ENCODE data around the gene GRWD1. TPM values are rescaled to one million over a fixed set of nuclear protein-coding genes. Genes with fewer than 3 reads are reported as not detected.

Gene GRWD1
- total RNA-seq, 1 donor from 2014 or later, result 31.9 TPM

DNA sequence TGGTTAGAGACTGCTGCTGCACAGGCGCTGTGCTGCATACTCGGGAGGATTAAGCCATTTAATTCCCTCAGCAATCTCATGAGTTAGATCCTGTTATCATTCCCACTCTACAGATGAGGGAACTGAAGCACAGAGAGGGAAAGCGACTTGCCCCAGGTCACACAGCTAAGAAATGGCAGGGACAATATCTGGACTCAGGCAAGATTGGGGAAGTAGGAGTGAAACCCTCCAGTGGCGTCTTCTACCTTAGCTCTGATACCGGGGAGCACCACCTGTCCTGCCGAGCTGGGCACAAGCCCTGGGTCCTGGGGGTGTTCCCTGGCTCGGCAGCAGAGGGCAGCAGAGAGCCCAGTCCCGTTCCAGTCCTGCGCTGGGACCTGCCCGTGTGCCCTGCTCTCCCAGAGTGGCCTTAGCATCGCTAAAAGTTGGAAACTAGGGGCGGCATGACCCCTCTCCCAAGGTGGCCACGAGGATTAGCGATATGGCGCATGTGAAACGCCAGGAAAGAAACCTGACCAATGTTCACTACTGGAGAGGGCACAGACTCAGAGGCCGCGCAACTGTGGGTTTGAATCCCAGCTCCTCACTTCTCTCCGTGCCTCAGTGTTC is 43.9 kb downstream of the GRWD1 start:
- TF ChIP-seq, protein P1, sequence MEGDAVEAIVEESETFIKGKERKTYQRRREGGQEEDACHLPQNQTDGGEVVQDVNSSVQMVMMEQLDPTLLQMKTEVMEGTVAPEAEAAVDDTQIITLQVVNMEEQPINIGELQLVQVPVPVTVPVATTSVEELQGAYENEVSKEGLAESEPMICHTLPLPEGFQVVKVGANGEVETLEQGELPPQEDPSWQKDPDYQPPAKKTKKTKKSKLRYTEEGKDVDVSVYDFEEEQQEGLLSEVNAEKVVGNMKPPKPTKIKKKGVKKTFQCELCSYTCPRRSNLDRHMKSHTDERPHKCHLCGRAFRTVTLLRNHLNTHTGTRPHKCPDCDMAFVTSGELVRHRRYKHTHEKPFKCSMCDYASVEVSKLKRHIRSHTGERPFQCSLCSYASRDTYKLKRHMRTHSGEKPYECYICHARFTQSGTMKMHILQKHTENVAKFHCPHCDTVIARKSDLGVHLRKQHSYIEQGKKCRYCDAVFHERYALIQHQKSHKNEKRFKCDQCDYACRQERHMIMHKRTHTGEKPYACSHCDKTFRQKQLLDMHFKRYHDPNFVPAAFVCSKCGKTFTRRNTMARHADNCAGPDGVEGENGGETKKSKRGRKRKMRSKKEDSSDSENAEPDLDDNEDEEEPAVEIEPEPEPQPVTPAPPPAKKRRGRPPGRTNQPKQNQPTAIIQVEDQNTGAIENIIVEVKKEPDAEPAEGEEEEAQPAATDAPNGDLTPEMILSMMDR (IDR thresholded peaks at IDR 0.05; ENCODE audit: insufficient read depth, low read length, severe bottlenecking), result peak; percentile 98
- no peaks in the 10 kb centered on the region for H3K27me3 ChIP-seq (ENCODE audit: control insufficient read depth, insufficient read depth, low read length)
- DNase-seq (ENCODE audit: low read depth) (peak; percentile 55), FAIRE-seq (no peak)
- no peaks in the 10 kb centered on the region for H3K36me3 ChIP-seq (ENCODE audit: control insufficient read depth, insufficient read depth, low read length)
- H3K4me3 ChIP-seq (ENCODE audit: low read depth, low read length), result no peak overlapping the region

DNA sequence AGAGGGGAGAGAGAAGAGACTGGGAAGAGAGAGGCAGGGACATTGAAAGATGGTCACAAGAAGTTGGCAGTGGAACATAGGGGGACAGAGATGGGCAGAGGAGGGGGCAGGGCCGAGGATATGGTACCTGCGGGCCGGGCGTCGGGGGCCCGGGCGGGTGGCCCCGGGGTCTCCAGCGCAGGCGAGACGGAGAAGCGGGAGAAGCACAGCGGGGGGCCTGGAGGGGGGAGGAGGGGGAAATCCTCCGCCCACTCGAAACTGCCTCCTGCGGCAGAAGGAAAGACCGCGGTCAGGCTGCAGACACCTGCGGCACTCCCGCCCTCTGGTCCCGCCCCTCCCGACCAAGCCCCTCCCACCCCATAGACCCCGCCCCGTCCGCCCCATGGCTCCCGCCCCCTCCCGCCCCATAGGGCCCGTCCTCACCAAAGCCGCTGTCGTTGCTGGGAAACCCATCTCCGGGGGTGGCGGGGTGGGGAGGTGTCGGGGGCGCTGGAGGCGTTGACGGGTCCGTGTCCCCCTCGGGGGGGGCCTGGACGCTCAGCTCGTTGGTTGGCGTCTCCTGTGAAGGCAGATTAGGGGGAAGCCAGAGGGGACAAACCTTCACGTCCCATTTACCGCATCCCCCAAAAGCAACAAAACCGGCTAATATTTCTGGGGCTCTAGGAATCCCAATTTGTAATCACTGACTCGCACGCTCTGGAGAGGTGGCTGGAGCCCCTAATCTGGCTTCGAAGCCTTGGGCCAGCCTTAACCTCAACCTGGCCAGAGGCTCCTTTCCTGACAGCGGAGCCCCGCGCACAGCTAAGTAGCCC is 45.4 kb downstream of the GRWD1 start:
- Histone ChIP-seq H3K4me3 (ENCODE audit: low read depth, low read length) (peak overlapping the region; percentile 20), H3K27me3 (ENCODE audit: control insufficient read depth, insufficient read depth, low read length) (no peaks in the 10 kb centered on the region), H3K36me3 (ENCODE audit: control insufficient read depth, insufficient read depth, low read length) (no peaks in the 10 kb centered on the region)
- TF ChIP-seq, protein P1 (IDR thresholded peaks at IDR 0.05; ENCODE audit: insufficient read depth, low read length, severe bottlenecking), result no peak
- DNase-seq (ENCODE audit: low read depth) (no peak), FAIRE-seq (no peak)

DNA sequence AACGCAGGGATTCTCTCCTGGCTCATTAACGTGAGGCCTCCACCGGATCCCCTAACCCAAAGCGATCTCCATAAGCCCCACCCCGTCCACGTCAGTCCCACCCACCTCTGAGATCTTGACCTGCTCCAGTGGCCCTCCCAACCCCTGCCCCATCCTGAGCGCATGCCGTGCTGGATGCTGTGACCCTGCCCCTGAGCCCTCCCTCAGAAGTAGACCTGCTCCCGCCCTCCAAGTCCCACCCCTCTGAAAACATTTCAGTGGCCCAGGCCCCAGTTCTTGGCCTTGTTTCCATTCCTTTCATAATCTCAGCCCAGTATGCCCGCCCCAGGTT is 46.0 kb downstream of the GRWD1 start:
- H3K36me3 ChIP-seq (ENCODE audit: control insufficient read depth, insufficient read depth, low read length), result no peaks in the 10 kb centered on the region
- H3K4me3 ChIP-seq (ENCODE audit: low read depth, low read length), result no peak overlapping the region
- DNase-seq (ENCODE audit: low read depth) (no peak), FAIRE-seq (no peak)
- TF ChIP-seq, protein P1 (IDR thresholded peaks at IDR 0.05; ENCODE audit: insufficient read depth, low read length, severe bottlenecking), result no peak
- no peaks in the 10 kb centered on the region for H3K27me3 ChIP-seq (ENCODE audit: control insufficient read depth, insufficient read depth, low read length)

DNA sequence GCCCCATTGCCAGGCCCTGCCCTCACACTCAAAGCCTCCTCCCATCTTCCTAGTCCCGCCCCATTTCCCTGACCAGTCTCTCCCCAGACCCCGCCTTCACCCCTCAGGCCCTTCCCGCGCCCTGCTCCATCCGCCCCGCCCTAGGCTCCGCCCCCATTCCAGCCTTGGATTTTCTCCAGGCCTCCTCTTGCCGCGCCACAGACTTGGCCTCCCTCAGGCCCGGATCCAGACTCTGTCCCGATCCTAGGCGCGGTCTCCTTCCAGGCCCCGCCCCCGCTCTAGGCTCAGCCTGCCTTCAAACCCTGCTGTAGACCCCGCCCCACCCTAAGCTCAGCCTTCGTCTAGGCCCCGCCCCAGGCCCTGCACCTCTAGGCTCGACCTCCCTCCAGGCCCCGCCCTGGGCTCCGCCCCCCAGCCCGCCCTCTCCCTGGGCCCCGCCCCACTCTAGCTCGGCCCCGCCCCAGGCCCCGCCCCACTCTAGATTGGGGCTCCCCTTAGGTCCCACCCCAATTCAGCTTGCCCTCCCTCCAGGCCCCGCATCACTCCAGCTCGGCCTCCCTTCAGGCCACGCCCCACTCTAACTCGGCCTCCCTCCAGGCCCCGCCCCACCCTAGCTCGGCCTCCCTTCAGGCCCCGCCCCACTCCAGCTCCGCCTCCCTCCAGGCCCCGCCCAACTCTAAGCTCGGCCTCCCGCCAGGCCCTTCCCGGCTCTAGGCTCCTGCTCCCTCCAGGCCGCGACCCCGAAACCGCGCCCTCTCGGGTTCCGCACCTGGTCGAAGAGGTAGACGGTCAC is 47.3 kb downstream of the GRWD1 start:
- no peaks in the 10 kb centered on the region for H3K36me3 ChIP-seq (ENCODE audit: control insufficient read depth, insufficient read depth, low read length)
- peak; percentile 92 for DNase-seq (ENCODE audit: low read depth)
- FAIRE-seq, result no peak
- no peaks in the 10 kb centered on the region for H3K27me3 ChIP-seq (ENCODE audit: control insufficient read depth, insufficient read depth, low read length)
- H3K4me3 ChIP-seq (ENCODE audit: low read depth, low read length), result peak overlapping the region; percentile 69
- TF ChIP-seq, protein P1 (IDR thresholded peaks at IDR 0.05; ENCODE audit: insufficient read depth, low read length, severe bottlenecking), result no peak

DNA sequence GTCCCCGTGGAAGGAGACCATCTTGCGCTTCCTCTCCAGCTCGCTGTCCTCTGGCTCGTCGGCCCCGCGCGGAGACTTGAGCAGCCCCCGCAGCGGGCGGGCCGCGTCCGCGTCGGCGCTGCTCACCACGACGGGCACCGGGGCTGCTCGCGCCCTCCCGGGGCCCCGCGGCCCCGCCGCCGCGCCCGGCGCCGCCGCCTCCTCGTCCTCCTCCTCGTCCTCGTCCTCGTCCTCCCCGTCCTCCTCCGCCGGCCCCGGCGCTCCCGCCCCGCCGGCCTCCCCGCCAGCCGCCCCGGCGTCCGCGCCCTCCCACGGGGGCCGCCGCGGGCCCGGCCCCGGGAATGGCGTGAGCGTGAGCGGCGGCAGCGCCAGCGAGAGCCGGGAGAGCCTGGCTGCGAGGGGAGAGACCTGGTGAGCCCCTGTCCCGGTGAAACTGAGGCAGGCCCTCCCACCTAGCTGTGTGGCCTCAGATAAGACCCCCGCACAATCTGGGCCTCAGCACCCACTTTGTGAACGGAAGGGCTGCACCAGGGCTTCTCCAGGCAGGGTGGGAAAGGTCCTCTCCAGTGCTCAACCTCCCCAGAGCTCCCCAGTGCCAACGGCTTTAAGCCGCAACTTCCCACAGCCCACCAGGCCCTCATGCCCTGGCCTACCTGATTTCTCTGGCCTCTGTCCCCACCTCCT is 48.1 kb downstream of the GRWD1 start:
- FAIRE-seq, result no peak
- DNase-seq (ENCODE audit: low read depth), result no peak
- no peaks in the 10 kb centered on the region for H3K36me3 ChIP-seq (ENCODE audit: control insufficient read depth, insufficient read depth, low read length)
- peaks cover 3% of the 10 kb centered on the region for H3K27me3 ChIP-seq (ENCODE audit: control insufficient read depth, insufficient read depth, low read length)
- TF ChIP-seq, protein P1 (IDR thresholded peaks at IDR 0.05; ENCODE audit: insufficient read depth, low read length, severe bottlenecking), result no peak
- H3K4me3 ChIP-seq (ENCODE audit: low read depth, low read length), result peak overlapping the region; percentile 69
